HepG2 (cell line): Measurements from ENCODE around the gene ADGRE2. TPM values are rescaled to one million over a fixed set of nuclear protein-coding genes. Genes with fewer than 3 reads are reported as not detected.

ENCODE experiments used
- ATAC-seq: fragments of 200-7000 bp; cut with Tn5 transposase; 3 replicates; pipeline ENCODE4 v1.9.1; 2020; ENCODE audit warnings: mild to moderate bottlenecking, moderate library complexity
- BruUV-seq: library from RNA; stranded (reverse); fragments of 400-500 nt; replicated peaks from 2 replicates; lab custom pipeline; 2021; lab: Mats Ljungman, UMichigan
- CTCF ChIA-PET: fragments of 300-600 bp; formaldehyde crosslinking; extraction: SDS; loops from one replicate; lab custom pipeline; 2021; ENCODE audit warnings: low total read pairs, inconsistent platforms, low intra/inter-chr PET ratio; lab: Yijun Ruan, JAX
- POLR2A ChIA-PET: fragments of 350-600 bp; sonication (Branson Sonifier 250); formaldehyde crosslinking; loops from one replicate; lab custom pipeline; 2020; ENCODE audit warnings: antibody characterized with exemption, inconsistent platforms; lab: Yijun Ruan, JAX
- DNase-seq: peaks from one replicate; pipeline ENCODE4 v3.0.0-alpha.2; 2015; ENCODE audit warnings: low spot score
- FAIRE-seq: peaks from 3 replicates; lab custom pipeline; 2011; peaks lifted over from hg19 to GRCh38; lab: Jason Lieb, UNC
- H2AFZ ChIP-seq: one replicate; pipeline ENCODE4 v1.6.1; 2011; ENCODE audit warnings: low read length, inconsistent platforms
- H3K27ac ChIP-seq: fragments of 300-600 bp; 3 replicates; pipeline ENCODE4 v1.8.0; 2011; ENCODE audit warnings: mixed run types, mild to moderate bottlenecking, mixed read lengths, low read length, inconsistent platforms; ENCODE audit not compliant: insufficient read depth; ENCODE audit errors: extremely low read length
- H3K27me3 ChIP-seq, 2 experiments: fragments of 200-600 bp in 1 of 2; 2 replicates in 1 of 2; 3 replicates in 1 of 2; pipeline versions ENCODE4 v1.6.0 to v1.8.0; 2011; ENCODE audit warnings: low read length in 2 of 2, mild to moderate bottlenecking in 2 of 2, moderate library complexity in 2 of 2, inconsistent platforms in 1 of 2; ENCODE audit not compliant: insufficient read depth in 2 of 2, control insufficient read depth in 1 of 2
- H3K36me3 ChIP-seq, 2 experiments: fragments of 200-600 bp in 1 of 2; replicated peaks in 1 of 2; 2 replicates in 1 of 2; 3 replicates in 1 of 2; pipeline versions ENCODE4 v1.5.1 to v1.8.0; 2011; ENCODE audit warnings: low read length in 2 of 2, inconsistent platforms in 1 of 2; ENCODE audit not compliant: insufficient read depth in 2 of 2, control insufficient read depth in 1 of 2
- H3K4me1 ChIP-seq: 2 replicates; pipeline ENCODE4 v1.5.1; 2012; ENCODE audit warnings: low read length, inconsistent platforms; ENCODE audit not compliant: insufficient read depth
- H3K4me2 ChIP-seq: 2 replicates; pipeline ENCODE4 v1.6.0; 2011; ENCODE audit warnings: low read depth, low read length, inconsistent platforms
- H3K4me3 ChIP-seq, 3 experiments: fragments of 200-600 bp in 1 of 3; sonication (generic), shearing (Covaris generic) in 1 of 3; replicated peaks in 1 of 3; 2 replicates each; pipeline ENCODE4 v1.5.1; 2011 to 2016; ENCODE audit warnings: low read length in 3 of 3, inconsistent platforms in 2 of 3, low read depth in 2 of 3, mild to moderate bottlenecking in 2 of 3, control low read depth in 1 of 3, mixed read lengths in 1 of 3; ENCODE audit not compliant: insufficient read depth in 1 of 3
- H3K79me2 ChIP-seq: one replicate; pipeline ENCODE4 v1.6.1; 2011; ENCODE audit warnings: low read length, inconsistent platforms; ENCODE audit not compliant: insufficient read depth
- H3K9ac ChIP-seq: 2 replicates; pipeline ENCODE4 v1.6.0; 2011; ENCODE audit warnings: mild to moderate bottlenecking, low read depth, low read length, inconsistent platforms; ENCODE audit not compliant: insufficient read depth
- H3K9me3 ChIP-seq: 2 replicates; pipeline ENCODE4 v1.5.1; 2012; ENCODE audit warnings: mild to moderate bottlenecking, low read length
- H4K20me1 ChIP-seq: 2 replicates; pipeline ENCODE4 v1.6.0; 2011; ENCODE audit warnings: inconsistent platforms, mild to moderate bottlenecking, low read length, moderate library complexity; ENCODE audit not compliant: insufficient read depth
- ATF6 ChIP-seq: sonication (generic); formaldehyde crosslinking; conservative IDR thresholded peaks from 2 replicates; pipeline ENCODE4 v1.4.0; 2020; ENCODE audit warnings: missing genetic modification reagents
- HNRNPUL1 ChIP-seq: fragments of 200-400 bp; formaldehyde crosslinking; IDR thresholded peaks from 2 replicates; pipeline ENCODE4 v1.6.1; 2017; ENCODE audit warnings: low read depth, mild to moderate bottlenecking, low read length, moderate library complexity
- PBX2 ChIP-seq: IDR thresholded peaks from 2 replicates; pipeline ENCODE4 v1.6.1; 2016; ENCODE audit warnings: control low read depth
- TBX2 ChIP-seq: sonication (generic); formaldehyde crosslinking; IDR thresholded peaks from 2 replicates; pipeline ENCODE4 v1.5.0; 2020; ENCODE audit warnings: missing genetic modification reagents, mild to moderate bottlenecking, borderline replicate concordance
- ZBTB49 ChIP-seq: sonication (generic); formaldehyde crosslinking; IDR thresholded peaks from 2 replicates; pipeline ENCODE4 v1.4.0; 2020; ENCODE audit warnings: missing genetic modification reagents, borderline replicate concordance
- ZNF3 ChIP-seq: IDR thresholded peaks from 2 replicates; pipeline ENCODE4 v1.7.0; 2017; ENCODE audit warnings: inconsistent platforms
- ZNF558 ChIP-seq: sonication (generic); formaldehyde crosslinking; IDR thresholded peaks from 2 replicates; pipeline ENCODE4 v1.9.0; 2022; ENCODE audit warnings: mild to moderate bottlenecking, missing genetic modification reagents, borderline replicate concordance
- WGBS: methylation state at CpG from one replicate; pipeline ENCODE4 v1.1.6; 2017; ENCODE audit warnings: low lambda C conversion rate; 5-methylcytosine and 5-hydroxymethylcytosine counted together
- in situ Hi-C: cut with HindIII; loops from 2 replicates; pipeline ENCODE4 v1.10.0; 2017; ENCODE audit warnings: low pct_unique_long_range_greater_than_20kb; ENCODE audit not compliant: extremely low pct_ligation_motif_present
- intact Hi-C: fragments of 100-400 bp; cut with micrococcal nuclease; formaldehyde crosslinking; loops from one replicate; pipeline ENCODE4 v1.10.0; 2022; ENCODE audit not compliant: unreplicated experiment
- polyA plus RNA-seq, 8 experiments: library from polyadenylated mRNA; depleted of rRNA in 3 of 8; stranded (reverse) in 7 of 8; unstranded in 1 of 8; fragments of >200 nt; fragmentation: Illumina TruSeq in 4 of 8; extraction: Trizol in 4 of 8; gene quantifications; 2 replicates each; pipeline versions ENCODE4 v1.2.1 to v1.2.3, GENCODE V29; 2011 to 2016; ENCODE audit warnings: low read depth in 4 of 8, missing spikeins in 1 of 8, mixed read lengths in 1 of 8; ENCODE audit not compliant: insufficient read depth in 1 of 8
- total RNA-seq, 5 experiments: library from RNA; depleted of rRNA; stranded (reverse); fragments of >200 nt; fragmentation: Illumina TruSeq; extraction: Trizol; gene quantifications; 2 replicates each; pipeline ENCODE4 v1.2.3, GENCODE V29; 2016; ENCODE audit warnings: low read depth in 1 of 5
- TF ChIP-seq, protein P1 (sequence below): sonication (generic); formaldehyde crosslinking; IDR thresholded peaks from 2 replicates; pipeline ENCODE4 v1.5.0; 2020; ENCODE audit warnings: missing genetic modification reagents, mild to moderate bottlenecking, borderline replicate concordance
- TF ChIP-seq, protein P2 (sequence below): sonication (generic); formaldehyde crosslinking; IDR thresholded peaks from 2 replicates; pipeline ENCODE4 v1.4.0; 2020; ENCODE audit warnings: missing genetic modification reagents

Gene ADGRE2
- total and polyA plus RNA-seq, 2 of the 13 experiments (the other 11 are each of a cell fraction or from before 2014, with no cell fraction given): 0.04 TPM; not detected in 1

DNA sequence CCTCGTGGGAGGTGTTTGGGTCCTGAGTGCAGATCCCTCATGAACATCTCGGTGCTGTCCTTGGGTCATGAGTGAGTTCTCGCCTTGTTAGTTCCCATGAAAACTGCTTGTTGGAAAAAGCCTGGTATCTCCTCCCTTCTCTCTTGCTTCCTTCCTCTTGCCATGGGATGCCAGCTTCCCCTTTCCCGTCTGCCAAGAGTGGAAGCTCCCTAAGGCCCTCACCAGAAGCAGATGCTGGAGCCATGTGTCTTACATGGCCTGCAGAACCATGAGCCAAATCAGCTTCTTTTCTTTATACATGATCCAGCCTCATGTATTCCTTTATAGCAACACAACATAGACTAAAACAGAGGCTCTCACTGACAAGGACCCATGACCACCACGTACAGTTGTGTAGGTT, 8.2 kb downstream of the ADGRE2 start:
- H2AFZ ChIP-seq: no peak overlapping the region
- in situ Hi-C loops: no loop called here
- H3K27me3 ChIP-seq: peaks cover 0 to under 1% of the 10 kb centered on the region in 2 experiments; a peak in 1 of 5 replicates
- 18% methylated on average over 4 of the region's 5 CpGs for WGBS
- ATAC-seq (no peak), FAIRE-seq (no peak), DNase-seq (no peak)
- no peaks in the 10 kb centered on the region for H3K4me1 ChIP-seq
- no peak overlapping the region for H3K4me2 ChIP-seq
- no peaks in the 10 kb centered on the region for H3K9me3 ChIP-seq
- TF ChIP-seq ZBTB49 (CRISPR knock-in tag) (no peak), ATF6 (CRISPR knock-in tag) (no peak), ZNF558 (CRISPR knock-in tag) (no peak), PBX2 (CRISPR knock-in tag) (no peak), ZNF3 (CRISPR knock-in tag) (no peak), TBX2 (CRISPR knock-in tag) (no peak), HNRNPUL1 (no peak)
- TF ChIP-seq, protein P1, sequence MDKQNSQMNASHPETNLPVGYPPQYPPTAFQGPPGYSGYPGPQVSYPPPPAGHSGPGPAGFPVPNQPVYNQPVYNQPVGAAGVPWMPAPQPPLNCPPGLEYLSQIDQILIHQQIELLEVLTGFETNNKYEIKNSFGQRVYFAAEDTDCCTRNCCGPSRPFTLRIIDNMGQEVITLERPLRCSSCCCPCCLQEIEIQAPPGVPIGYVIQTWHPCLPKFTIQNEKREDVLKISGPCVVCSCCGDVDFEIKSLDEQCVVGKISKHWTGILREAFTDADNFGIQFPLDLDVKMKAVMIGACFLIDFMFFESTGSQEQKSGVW (CRISPR knock-in tag): no peak
- TF ChIP-seq, protein P2, sequence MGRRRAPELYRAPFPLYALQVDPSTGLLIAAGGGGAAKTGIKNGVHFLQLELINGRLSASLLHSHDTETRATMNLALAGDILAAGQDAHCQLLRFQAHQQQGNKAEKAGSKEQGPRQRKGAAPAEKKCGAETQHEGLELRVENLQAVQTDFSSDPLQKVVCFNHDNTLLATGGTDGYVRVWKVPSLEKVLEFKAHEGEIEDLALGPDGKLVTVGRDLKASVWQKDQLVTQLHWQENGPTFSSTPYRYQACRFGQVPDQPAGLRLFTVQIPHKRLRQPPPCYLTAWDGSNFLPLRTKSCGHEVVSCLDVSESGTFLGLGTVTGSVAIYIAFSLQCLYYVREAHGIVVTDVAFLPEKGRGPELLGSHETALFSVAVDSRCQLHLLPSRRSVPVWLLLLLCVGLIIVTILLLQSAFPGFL (CRISPR knock-in tag): no peak
- H3K36me3 ChIP-seq: no peaks in the 10 kb centered on the region
- no peak overlapping the region for H3K9ac ChIP-seq
- H3K27ac ChIP-seq: no peak overlapping the region
- ChIA-PET CTCF (no interaction called here), POLR2A (no interaction called here)
- H3K4me3 ChIP-seq: no peak overlapping the region
- no peaks in the 10 kb centered on the region for H4K20me1 ChIP-seq
- no peaks in the 10 kb centered on the region for H3K79me2 ChIP-seq
- BruUV-seq: no TSS peak
- intact Hi-C loops: no loop called here
